GM12864 (cell line): Measurements from ENCODE around the gene PPIL1.
"Not testable (repeated sequence)": the region's sequence is repeated elsewhere in the genome, so short reads cannot be mapped to it uniquely, and the experiment has no call there.

Experiments
- DNase-seq: peaks from one replicate; pipeline ENCODE4 v3.0.0-alpha.2; 2011; ENCODE audit warnings: low read depth
- H3K4me3 ChIP-seq: 2 replicates; pipeline ENCODE4 v1.5.1; 2011; ENCODE audit warnings: mild to moderate bottlenecking, low read depth, low read length, control low read depth
- TF ChIP-seq, protein P1 (sequence below): IDR thresholded peaks from 2 replicates; pipeline ENCODE4 v1.5.1; 2011; ENCODE audit warnings: low read depth, mild to moderate bottlenecking, moderate library complexity, low read length, control low read depth, inconsistent platforms; ENCODE audit errors: missing control alignments

The PPIL1 gene

DNA sequence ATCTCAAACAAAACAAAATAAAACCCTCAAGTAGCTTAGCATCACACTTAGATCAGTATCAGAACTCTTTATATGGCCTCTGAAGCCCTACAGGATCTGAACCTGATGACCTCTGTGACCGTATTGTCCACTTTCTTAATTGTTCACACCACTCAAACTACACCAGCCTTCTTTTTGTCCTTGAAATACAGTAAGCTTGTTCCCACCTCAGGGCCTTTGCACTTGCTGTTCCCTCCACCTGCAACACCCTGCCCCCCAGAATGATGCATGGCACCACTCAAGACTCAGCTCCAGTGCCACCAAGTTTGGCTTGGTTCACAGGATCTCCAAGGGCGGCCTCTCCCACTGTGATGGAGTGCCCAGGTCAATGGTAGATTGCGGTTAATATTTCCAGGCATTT, 61.1 kb downstream of the PPIL1 start:
- TF ChIP-seq, protein P1, sequence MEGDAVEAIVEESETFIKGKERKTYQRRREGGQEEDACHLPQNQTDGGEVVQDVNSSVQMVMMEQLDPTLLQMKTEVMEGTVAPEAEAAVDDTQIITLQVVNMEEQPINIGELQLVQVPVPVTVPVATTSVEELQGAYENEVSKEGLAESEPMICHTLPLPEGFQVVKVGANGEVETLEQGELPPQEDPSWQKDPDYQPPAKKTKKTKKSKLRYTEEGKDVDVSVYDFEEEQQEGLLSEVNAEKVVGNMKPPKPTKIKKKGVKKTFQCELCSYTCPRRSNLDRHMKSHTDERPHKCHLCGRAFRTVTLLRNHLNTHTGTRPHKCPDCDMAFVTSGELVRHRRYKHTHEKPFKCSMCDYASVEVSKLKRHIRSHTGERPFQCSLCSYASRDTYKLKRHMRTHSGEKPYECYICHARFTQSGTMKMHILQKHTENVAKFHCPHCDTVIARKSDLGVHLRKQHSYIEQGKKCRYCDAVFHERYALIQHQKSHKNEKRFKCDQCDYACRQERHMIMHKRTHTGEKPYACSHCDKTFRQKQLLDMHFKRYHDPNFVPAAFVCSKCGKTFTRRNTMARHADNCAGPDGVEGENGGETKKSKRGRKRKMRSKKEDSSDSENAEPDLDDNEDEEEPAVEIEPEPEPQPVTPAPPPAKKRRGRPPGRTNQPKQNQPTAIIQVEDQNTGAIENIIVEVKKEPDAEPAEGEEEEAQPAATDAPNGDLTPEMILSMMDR, result no peak
- no peak overlapping the region for H3K4me3 ChIP-seq
- no peak for DNase-seq

DNA sequence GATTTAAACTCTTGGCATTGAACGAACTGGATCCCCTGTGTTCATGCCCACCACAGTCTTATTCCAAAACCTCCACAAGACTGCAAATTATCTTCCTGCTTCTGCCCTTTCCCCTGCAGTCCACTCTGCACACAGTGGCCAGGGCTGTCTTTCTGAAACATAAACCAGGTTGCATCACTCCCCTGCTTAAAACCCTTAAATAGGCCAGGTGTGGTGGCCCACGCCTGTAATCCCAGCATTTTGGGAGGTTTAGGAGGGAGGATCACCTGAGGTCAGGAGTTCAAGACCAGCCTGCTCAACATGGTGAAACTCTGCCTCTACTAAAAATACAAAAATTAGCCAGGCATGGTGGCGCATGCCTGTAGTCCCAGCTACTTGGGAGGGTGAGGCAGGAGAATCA, 61.6 kb downstream of the PPIL1 start:
- not testable (repeated sequence) for H3K4me3 ChIP-seq, DNase-seq

DNA sequence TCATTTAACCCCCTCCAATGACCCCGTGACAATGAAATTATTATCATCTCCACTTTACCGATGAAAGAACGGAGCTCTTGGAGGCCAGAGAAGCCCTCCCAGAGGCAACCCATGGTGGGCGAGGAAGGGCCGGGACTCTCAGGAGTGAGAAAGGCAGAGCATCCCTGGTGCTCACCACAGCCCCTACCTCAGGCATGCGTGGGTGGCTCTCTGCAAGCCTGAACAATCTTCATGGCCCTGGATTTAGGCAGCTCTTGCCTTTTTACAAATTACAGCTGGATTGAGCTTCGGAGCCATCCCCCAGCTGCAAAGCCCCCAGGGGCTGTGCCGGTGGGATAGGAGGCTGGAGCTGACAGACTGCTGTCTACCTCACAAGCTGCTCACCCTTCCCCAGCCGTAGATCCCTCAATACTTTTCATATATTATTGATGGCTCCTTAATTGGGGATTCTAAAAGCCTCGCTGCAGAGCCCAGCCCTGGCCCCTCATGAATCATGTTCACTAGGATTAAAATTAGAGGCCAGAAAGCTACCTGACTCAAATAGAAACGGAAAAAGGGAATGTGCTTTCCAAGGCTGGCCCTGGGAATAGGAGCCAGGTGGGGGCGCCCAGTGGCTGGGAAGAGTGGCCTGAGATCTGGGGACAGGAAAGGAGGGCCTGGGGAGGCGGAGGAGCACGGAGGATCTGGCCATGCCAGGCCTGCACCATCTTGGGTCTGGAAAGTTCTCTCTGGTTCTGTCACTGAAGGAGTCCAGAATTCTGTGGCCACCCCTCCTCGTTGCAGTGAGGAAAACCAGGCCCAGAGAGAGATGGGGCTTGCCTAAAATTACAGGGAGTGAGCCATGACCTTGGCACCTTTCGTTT, 64.4 kb downstream of the PPIL1 start:
- DNase-seq, result no peak
- no peak overlapping the region for H3K4me3 ChIP-seq
- TF ChIP-seq, protein P1, result no peak

DNA sequence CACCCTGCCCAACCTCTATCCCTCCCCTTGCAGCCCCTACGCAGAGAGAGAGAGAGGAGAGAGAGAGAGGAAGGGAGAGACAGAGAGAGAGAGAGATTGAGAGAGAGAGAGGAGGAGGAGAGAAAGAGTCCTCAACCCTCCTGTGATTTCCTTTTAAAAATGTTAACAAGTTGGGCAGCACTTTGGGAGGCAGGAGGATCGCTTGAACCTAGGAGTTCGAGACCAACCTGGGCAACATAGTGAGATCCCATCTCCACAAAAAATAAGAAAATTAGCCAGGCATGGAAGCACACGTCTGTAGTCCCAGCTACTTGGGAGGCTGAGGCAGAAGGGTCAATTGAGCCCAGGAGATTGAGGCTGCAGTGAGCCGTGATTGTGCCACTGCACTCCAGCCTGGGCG, 65.4 kb downstream of the PPIL1 start:
- no peak for DNase-seq
- TF ChIP-seq, protein P1, result no peak
- no peak overlapping the region for H3K4me3 ChIP-seq

DNA sequence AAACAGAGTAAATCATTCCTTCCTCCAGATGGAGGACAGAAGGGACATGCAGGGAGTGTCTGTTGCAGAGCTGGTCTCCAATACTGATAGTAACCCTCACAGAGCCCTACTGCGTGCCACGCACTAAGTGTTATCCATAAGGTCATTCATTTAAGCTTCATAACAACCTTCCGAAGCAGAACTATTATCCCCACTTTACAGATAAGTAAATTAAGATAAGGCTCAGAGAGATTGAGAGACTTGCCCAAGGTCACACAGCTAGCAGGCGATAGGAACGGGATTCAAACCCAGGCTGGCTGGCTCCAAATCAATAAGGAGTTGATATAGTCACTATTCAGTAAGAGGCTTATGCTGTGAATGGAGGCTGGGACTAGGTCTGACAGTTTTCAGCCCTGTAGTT, 66.0 kb downstream of the PPIL1 start:
- no peak for DNase-seq
- TF ChIP-seq, protein P1, result no peak
- H3K4me3 ChIP-seq, result no peak overlapping the region

DNA sequence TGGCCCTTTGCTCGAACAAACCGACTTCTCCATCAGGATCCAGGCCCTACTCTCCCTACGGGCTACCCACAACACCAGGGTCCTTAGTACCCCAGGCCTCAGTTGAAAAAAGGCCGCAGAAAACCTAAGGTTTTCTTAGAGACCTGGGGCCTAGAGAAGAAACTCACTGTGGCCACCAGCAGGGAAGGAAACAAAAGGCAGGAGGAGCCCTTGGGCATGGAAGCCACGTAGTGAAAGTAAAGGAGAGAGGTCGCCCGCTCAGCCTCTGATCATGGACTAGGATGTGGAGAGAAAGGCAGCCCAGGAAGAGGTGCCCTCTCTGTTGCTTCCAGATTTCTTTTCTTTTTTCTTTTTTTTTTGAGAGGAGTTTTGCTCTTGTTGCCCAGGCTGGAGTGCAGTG, 66.9 kb downstream of the PPIL1 start:
- TF ChIP-seq, protein P1, result no peak
- no peak overlapping the region for H3K4me3 ChIP-seq
- DNase-seq, result no peak

DNA sequence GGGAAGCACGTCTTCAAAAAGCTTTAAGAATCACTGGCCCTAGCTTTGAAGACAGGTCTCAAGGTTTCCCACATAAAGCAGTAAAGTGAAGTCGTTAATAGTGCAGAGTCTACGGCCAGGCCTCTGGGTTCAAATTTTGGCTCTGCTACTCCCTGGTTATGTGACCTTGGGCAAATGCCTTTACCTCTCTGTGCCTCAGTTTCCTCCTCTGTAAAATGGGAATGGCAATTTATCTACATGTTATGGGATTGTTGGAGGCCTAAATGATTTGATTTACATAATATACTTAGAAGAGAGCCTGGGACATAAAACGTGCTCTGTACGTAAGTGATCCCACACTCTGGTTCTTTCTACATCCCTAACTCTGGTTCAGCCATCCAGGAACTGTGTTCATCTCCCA, 67.5 kb downstream of the PPIL1 start:
- no peak overlapping the region for H3K4me3 ChIP-seq
- DNase-seq, result no peak
- TF ChIP-seq, protein P1, result no peak
